ENCODE measurements around the gene RAB17. TPM values are rescaled to one million over a fixed set of nuclear protein-coding genes. Genes with fewer than 3 reads are reported as not detected.
A peak's percentile ranks its signal among the peaks of the same experiment; 100 is the strongest.

The RAB17 gene, protein sequence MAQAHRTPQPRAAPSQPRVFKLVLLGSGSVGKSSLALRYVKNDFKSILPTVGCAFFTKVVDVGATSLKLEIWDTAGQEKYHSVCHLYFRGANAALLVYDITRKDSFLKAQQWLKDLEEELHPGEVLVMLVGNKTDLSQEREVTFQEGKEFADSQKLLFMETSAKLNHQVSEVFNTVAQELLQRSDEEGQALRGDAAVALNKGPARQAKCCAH
- total RNA-seq: 0.36 TPM in 1 of 2 replicates, not detected in the other

DNA sequence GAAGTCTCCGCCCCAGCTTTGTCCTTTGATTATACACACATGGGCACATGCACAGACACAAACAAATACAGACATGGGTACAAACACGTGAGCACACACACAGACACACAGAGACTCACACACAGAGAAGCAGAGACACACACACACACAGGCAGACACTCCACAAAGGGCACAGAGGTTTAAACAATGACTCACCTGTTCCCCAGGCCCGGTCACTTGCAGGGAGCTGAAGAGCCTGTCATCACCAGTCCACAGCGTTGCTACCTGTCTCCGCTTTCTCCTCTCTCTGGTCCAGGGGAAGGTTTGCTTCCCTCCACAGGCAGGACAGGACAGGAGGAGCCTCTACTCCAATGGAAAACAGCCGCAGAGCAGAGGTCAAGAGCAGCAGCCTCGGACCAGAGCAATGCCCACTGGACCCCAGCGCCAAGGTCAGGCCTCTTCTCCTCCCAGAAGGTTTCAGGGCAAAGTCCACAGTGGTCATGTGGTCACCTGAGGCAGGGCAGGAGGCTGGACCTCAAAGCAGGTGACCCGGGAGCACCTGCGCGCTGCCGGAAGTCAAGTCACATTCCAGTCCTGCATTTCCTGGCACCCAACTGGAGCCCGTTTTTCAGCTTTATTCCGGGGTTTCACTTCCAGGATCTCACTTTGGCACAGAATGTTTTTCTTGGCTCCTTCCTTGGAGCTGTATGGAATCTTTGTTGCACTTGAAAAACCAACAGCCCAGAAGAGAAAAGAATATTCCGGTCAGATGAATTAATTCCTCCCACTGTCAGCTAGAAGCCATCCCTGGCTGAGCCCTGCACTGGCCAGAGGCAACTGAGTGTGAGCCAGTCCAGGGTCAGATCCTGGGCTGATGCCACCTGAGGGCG lies at the start of gene RAB17:
Gene RAB17 (minus strand): TSS at position 463 of the 869 bp plus-strand sequence. CDS start 4,580 bp downstream, outside the sequence.
- no peaks in the 10 kb centered on the region for H3K36me3 ChIP-seq (ENCODE audit: insufficient read depth, low read length)
- peak within 1 kb of the TSS; percentile 33 for H3K4me3 ChIP-seq (ENCODE audit: insufficient read depth, low read length)
- peaks cover 12% of the 10 kb centered on the region for H3K4me1 ChIP-seq (ENCODE audit: insufficient read depth, low read length)
- H3K27me3 ChIP-seq (ENCODE audit: insufficient read depth, low read length): peaks cover 10% of the 10 kb centered on the region
- H3K4me2 ChIP-seq (ENCODE audit: insufficient read depth, low read length): peak within 1 kb of the TSS; percentile 66
- H3K79me2 ChIP-seq (ENCODE audit: insufficient read depth, low read length): no peaks in the 10 kb centered on the region
- peak; percentile 92 for DNase-seq (ENCODE audit: insufficient read length, low spot score, missing footprints)
- H4K20me1 ChIP-seq (ENCODE audit: insufficient read depth, low read length): no peaks in the 10 kb centered on the region
- H3K9me3 ChIP-seq (ENCODE audit: low read depth, low read length): no peaks in the 10 kb centered on the region
- H2AFZ ChIP-seq (ENCODE audit: low read length): peak within 1 kb of the TSS; percentile 65
- H3K27ac ChIP-seq (ENCODE audit: low read depth, low read length): no peak within 1 kb of the TSS
- TF ChIP-seq, protein P1, sequence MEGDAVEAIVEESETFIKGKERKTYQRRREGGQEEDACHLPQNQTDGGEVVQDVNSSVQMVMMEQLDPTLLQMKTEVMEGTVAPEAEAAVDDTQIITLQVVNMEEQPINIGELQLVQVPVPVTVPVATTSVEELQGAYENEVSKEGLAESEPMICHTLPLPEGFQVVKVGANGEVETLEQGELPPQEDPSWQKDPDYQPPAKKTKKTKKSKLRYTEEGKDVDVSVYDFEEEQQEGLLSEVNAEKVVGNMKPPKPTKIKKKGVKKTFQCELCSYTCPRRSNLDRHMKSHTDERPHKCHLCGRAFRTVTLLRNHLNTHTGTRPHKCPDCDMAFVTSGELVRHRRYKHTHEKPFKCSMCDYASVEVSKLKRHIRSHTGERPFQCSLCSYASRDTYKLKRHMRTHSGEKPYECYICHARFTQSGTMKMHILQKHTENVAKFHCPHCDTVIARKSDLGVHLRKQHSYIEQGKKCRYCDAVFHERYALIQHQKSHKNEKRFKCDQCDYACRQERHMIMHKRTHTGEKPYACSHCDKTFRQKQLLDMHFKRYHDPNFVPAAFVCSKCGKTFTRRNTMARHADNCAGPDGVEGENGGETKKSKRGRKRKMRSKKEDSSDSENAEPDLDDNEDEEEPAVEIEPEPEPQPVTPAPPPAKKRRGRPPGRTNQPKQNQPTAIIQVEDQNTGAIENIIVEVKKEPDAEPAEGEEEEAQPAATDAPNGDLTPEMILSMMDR (IDR thresholded peaks at IDR 0.05; ENCODE audit: extremely low read depth, low read depth, low read length): no peak

DNA sequence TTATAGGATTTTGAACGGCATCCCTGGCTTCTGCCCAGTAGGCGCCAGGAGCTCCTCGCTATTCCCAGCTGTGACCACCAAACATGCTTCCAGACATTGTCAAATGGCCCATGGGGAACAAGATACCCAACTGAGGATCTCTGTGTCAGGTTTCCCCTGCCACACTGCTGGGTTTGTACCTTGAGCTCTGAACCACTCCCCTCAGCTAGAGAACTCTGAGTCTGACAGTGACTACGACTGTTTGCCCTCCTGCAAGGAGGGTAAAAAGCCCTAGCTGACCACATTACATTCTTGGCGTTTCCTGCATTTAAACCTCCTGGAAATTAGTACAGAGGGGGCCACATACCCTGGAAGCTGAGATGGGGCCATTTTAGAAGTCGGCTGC lies 49.3 kb upstream of the RAB17 start:
- no peak overlapping the region for H3K27ac ChIP-seq (ENCODE audit: low read depth, low read length)
- H3K36me3 ChIP-seq (ENCODE audit: insufficient read depth, low read length): peaks cover 2% of the 10 kb centered on the region
- no peak overlapping the region for H3K4me2 ChIP-seq (ENCODE audit: insufficient read depth, low read length)
- peaks cover 37% of the 10 kb centered on the region for H4K20me1 ChIP-seq (ENCODE audit: insufficient read depth, low read length)
- TF ChIP-seq, protein P1 (IDR thresholded peaks at IDR 0.05; ENCODE audit: extremely low read depth, low read depth, low read length): no peak
- no peaks in the 10 kb centered on the region for H3K27me3 ChIP-seq (ENCODE audit: insufficient read depth, low read length)
- H3K4me1 ChIP-seq (ENCODE audit: insufficient read depth, low read length): no peaks in the 10 kb centered on the region
- peaks cover 43% of the 10 kb centered on the region for H3K79me2 ChIP-seq (ENCODE audit: insufficient read depth, low read length)
- DNase-seq (ENCODE audit: insufficient read length, low spot score, missing footprints): no peak
- no peak overlapping the region for H3K4me3 ChIP-seq (ENCODE audit: insufficient read depth, low read length)
- no peaks in the 10 kb centered on the region for H3K9me3 ChIP-seq (ENCODE audit: low read depth, low read length)
- H2AFZ ChIP-seq (ENCODE audit: low read length): no peak overlapping the region

DNA sequence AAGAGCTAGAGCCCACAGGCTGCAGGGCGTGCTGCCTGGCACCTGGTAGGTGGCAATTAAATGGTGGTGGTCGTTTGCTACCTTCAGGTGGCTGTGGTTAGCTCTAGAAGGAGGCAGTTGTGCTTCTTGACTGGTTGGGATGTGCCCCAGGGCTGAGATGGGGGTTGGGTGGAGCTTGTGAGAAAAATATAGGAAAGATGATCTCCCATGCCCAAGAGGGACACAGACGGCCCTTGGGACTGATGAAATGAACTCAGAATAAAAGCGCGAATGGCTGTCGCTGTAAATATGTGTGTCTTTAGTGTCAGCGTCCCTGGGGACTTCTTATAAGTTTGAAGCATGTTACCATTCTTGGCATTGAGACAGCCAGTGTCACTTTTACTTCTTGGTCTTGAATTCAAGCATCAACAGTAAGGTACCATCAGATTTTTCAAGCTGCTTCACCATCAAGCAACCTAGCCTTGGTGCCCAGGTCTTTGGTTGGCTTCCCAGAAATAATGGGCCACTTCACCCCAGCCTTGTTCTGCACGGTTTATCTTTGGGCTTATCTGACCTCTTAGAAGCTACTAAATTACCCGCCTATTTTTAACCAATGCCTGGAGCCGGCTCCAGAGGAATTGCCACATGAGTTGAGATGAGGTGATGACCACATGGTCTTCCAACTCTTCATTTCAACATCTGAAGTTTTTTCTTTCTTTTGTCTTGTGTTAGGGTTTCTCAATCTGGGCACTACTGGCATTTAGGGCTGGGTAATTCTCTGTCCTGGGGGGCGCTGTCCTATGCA lies 48.7 kb upstream of the RAB17 start:
- Histone ChIP-seq H4K20me1 (ENCODE audit: insufficient read depth, low read length) (peaks cover 39% of the 10 kb centered on the region), H3K27ac (ENCODE audit: low read depth, low read length) (no peak overlapping the region), H3K4me3 (ENCODE audit: insufficient read depth, low read length) (no peak overlapping the region), H3K27me3 (ENCODE audit: insufficient read depth, low read length) (no peaks in the 10 kb centered on the region), H3K9me3 (ENCODE audit: low read depth, low read length) (peaks cover 3% of the 10 kb centered on the region), H3K36me3 (ENCODE audit: insufficient read depth, low read length) (no peaks in the 10 kb centered on the region), H3K79me2 (ENCODE audit: insufficient read depth, low read length) (peaks cover 43% of the 10 kb centered on the region), H3K4me1 (ENCODE audit: insufficient read depth, low read length) (no peaks in the 10 kb centered on the region), H3K4me2 (ENCODE audit: insufficient read depth, low read length) (no peak overlapping the region), H2AFZ (ENCODE audit: low read length) (no peak overlapping the region)
- TF ChIP-seq, protein P1 (IDR thresholded peaks at IDR 0.05; ENCODE audit: extremely low read depth, low read depth, low read length): no peak
- DNase-seq (ENCODE audit: insufficient read length, low spot score, missing footprints): no peak
